OCI-LY1 (cell line): ENCODE data around the gene KCNT1.

Experiments
- H2AFZ ChIP-seq: fragments of 200-600 bp; sonication (generic), shearing (Covaris generic); 2 replicates; pipeline ENCODE4 v1.6.0; 2014; ENCODE audit warnings: antibody characterized with exemption, mild to moderate bottlenecking, low read length
- H3F3A ChIP-seq: fragments of 200-600 bp; sonication (generic), shearing (Covaris generic); 2 replicates; pipeline ENCODE4 v1.6.0; 2014; ENCODE audit warnings: mild to moderate bottlenecking, antibody characterized with exemption, low read length, moderate library complexity; ENCODE audit not compliant: insufficient read depth
- H3K27ac ChIP-seq: fragments of 200-600 bp; sonication (generic); 2 replicates; pipeline ENCODE4 v1.5.1; 2014; ENCODE audit warnings: low read length, mixed run types, mild to moderate bottlenecking, low read depth; ENCODE audit not compliant: poor library complexity, severe bottlenecking
- H3K27me3 ChIP-seq: fragments of 200-600 bp; sonication (generic); 2 replicates; pipeline ENCODE4 v1.6.0; 2014; ENCODE audit warnings: antibody characterized with exemption, mild to moderate bottlenecking, low read length, moderate library complexity; ENCODE audit not compliant: insufficient read depth
- H3K36me3 ChIP-seq: fragments of 200-600 bp; sonication (generic); 2 replicates; pipeline ENCODE4 v1.6.1; 2014; ENCODE audit warnings: mild to moderate bottlenecking, antibody characterized with exemption, low read length, moderate library complexity, mixed read lengths; ENCODE audit not compliant: insufficient read depth
- H3K4me1 ChIP-seq: fragments of 200-600 bp; sonication (generic); 2 replicates; pipeline ENCODE4 v1.5.1; 2014; ENCODE audit warnings: mild to moderate bottlenecking, low read length, moderate library complexity; ENCODE audit not compliant: insufficient read depth, severe bottlenecking
- H3K4me2 ChIP-seq: fragments of 200-600 bp; sonication (generic), shearing (Covaris generic); 2 replicates; pipeline ENCODE4 v1.6.1; 2014; ENCODE audit warnings: low read length
- H3K4me3 ChIP-seq: fragments of 200-600 bp; sonication (generic); 2 replicates; pipeline ENCODE4 v1.5.1; 2014; ENCODE audit warnings: low read length, low read depth, mild to moderate bottlenecking, mixed read lengths; ENCODE audit not compliant: poor library complexity, severe bottlenecking
- H3K79me2 ChIP-seq: fragments of 200-600 bp; shearing (Covaris generic); 2 replicates; pipeline ENCODE4 v1.6.1; 2016; ENCODE audit warnings: mixed run types, low read length, mixed read lengths; ENCODE audit not compliant: insufficient read depth
- H3K9ac ChIP-seq: fragments of 200-600 bp; sonication (generic), shearing (Covaris generic); 2 replicates; pipeline ENCODE4 v1.6.1; 2014; ENCODE audit warnings: mild to moderate bottlenecking, low read length, mixed read lengths
- H3K9me2 ChIP-seq: fragments of 200-600 bp; sonication (generic), shearing (Covaris generic); 2 replicates; pipeline ENCODE4 v1.6.1; 2014; ENCODE audit warnings: low read depth, mild to moderate bottlenecking, low read length, mixed read lengths
- H3K9me3 ChIP-seq: fragments of 200-600 bp; shearing (Covaris generic); 2 replicates; pipeline ENCODE4 v1.6.1; 2014; ENCODE audit warnings: low read length, mixed read lengths
- H4K20me1 ChIP-seq: fragments of 200-600 bp; sonication (generic), shearing (Covaris generic); 2 replicates; pipeline ENCODE4 v1.6.0; 2016; ENCODE audit warnings: mild to moderate bottlenecking, low read length; ENCODE audit not compliant: insufficient read depth
- CTCF ChIP-seq: fragments of 200-600 bp; sonication (generic), shearing (Covaris generic); IDR thresholded peaks from 2 replicates; pipeline ENCODE4 v1.5.1; 2017; ENCODE audit warnings: mild to moderate bottlenecking, antibody characterized with exemption, low read length, moderate library complexity, mixed read lengths
- EZH2 ChIP-seq: fragments of 200-600 bp; sonication (generic), shearing (Covaris generic); IDR thresholded peaks from 2 replicates; pipeline ENCODE4 v1.8.0; 2017; ENCODE audit warnings: borderline replicate concordance, mixed run types, mild to moderate bottlenecking, antibody characterized with exemption, low read length, moderate library complexity, mixed read lengths

KCNT1 gene

GRCh38 chr9:135750786-135751185 lies 48.8 kb downstream of the KCNT1 start:
- no peak overlapping the region for H2AFZ ChIP-seq
- no peak for TF ChIP-seq CTCF
- TF ChIP-seq EZH2, result no peak
- no peak overlapping the region for H3K4me2 ChIP-seq

GRCh38 chr9:135751501-135751900 lies 49.5 kb downstream of the KCNT1 start:
- no peaks in the 10 kb centered on the region for H3K79me2 ChIP-seq
- no peaks in the 10 kb centered on the region for H3K9me2 ChIP-seq
- H3K27me3 ChIP-seq, result peaks cover 11% of the 10 kb centered on the region; the same call in 1 of the 2 replicates
- H3K9me3 ChIP-seq, result no peaks in the 10 kb centered on the region
- H2AFZ ChIP-seq, result no peak overlapping the region
- no peaks in the 10 kb centered on the region for H4K20me1 ChIP-seq
- H3F3A ChIP-seq, result no peaks in the 10 kb centered on the region
- no peak overlapping the region for H3K4me2 ChIP-seq
- H3K27ac ChIP-seq, result no peak overlapping the region
- no peaks in the 10 kb centered on the region for H3K4me1 ChIP-seq
- H3K9ac ChIP-seq, result no peak overlapping the region
- no peaks in the 10 kb centered on the region for H3K36me3 ChIP-seq
- TF ChIP-seq CTCF (no peak), EZH2 (no peak)
- H3K4me3 ChIP-seq, result no peak overlapping the region

More at GRCh38 chr9:135750786-135751185, 48.8 kb downstream of the KCNT1 start:
- Histone ChIP-seq H3K27ac (no peak overlapping the region), H4K20me1 (no peaks in the 10 kb centered on the region), H3K27me3 (peaks cover 11% of the 10 kb centered on the region; the same call in 1 of the 2 replicates), H3F3A (no peaks in the 10 kb centered on the region), H3K9me3 (no peaks in the 10 kb centered on the region), H3K4me3 (no peak overlapping the region), H3K9ac (no peak overlapping the region), H3K79me2 (no peaks in the 10 kb centered on the region), H3K4me1 (no peaks in the 10 kb centered on the region), H3K36me3 (no peaks in the 10 kb centered on the region), H3K9me2 (no peaks in the 10 kb centered on the region)

GRCh38 chr9:135752281-135753204 lies 50.6 kb downstream of the KCNT1 start:
- no peak overlapping the region for H3K4me2 ChIP-seq
- H3K27ac ChIP-seq, result no peak overlapping the region
- H3K4me1 ChIP-seq, result no peaks in the 10 kb centered on the region
- TF ChIP-seq EZH2 (no peak), CTCF (no peak)
- H3K36me3 ChIP-seq, result no peaks in the 10 kb centered on the region
- H3K9ac ChIP-seq, result no peak overlapping the region
- H3F3A ChIP-seq, result no peaks in the 10 kb centered on the region
- no peaks in the 10 kb centered on the region for H3K79me2 ChIP-seq
- peaks cover 11% of the 10 kb centered on the region; the same call in 1 of the 2 replicates for H3K27me3 ChIP-seq
- no peak overlapping the region for H3K4me3 ChIP-seq
- no peak overlapping the region for H2AFZ ChIP-seq
- H3K9me2 ChIP-seq, result no peaks in the 10 kb centered on the region
- H4K20me1 ChIP-seq, result no peaks in the 10 kb centered on the region
- H3K9me3 ChIP-seq, result no peaks in the 10 kb centered on the region
